GM12878 (cell line): ENCODE results near the gene GBX1. TPM values are rescaled to one million over a fixed set of nuclear protein-coding genes. Genes with fewer than 3 reads are reported as not detected.

Experiments
- ATAC-seq: fragments of 200-7000 bp; cut with Tn5 transposase; 3 replicates; pipeline ENCODE4 v1.9.1; 2020; ENCODE audit warnings: mild to moderate bottlenecking, moderate library complexity
- BruUV-seq: library from RNA; stranded (reverse); fragments of 400-500 nt; replicated peaks from 2 replicates; lab custom pipeline; 2021; lab: Mats Ljungman, UMichigan
- CTCF ChIA-PET: fragments of 300-600 bp; sonication (Branson Sonifier 250); formaldehyde crosslinking; extraction: SDS; loops from one replicate; lab custom pipeline; 2021; ENCODE audit warnings: inconsistent platforms; lab: Yijun Ruan, JAX
- POLR2A ChIA-PET: fragments of 350-600 bp; formaldehyde crosslinking; extraction: SDS; loops from one replicate; lab custom pipeline; 2021; ENCODE audit warnings: inconsistent platforms; lab: Charles Lee
- RAD21 ChIA-PET: fragments of 300-600 bp; sonication (Branson Sonifier 250); formaldehyde crosslinking; loops from one replicate; lab custom pipeline; 2023; ENCODE audit warnings: antibody characterized with exemption; ENCODE audit not compliant: unreplicated experiment; lab: Charles Lee
- SMC1A ChIA-PET: fragments of 300-600 bp; sonication (Branson Sonifier 250); formaldehyde crosslinking; loops from one replicate; lab custom pipeline; 2023; ENCODE audit not compliant: unreplicated experiment, uncharacterized antibody; lab: Charles Lee
- DNase-seq: peaks from one replicate; pipeline ENCODE4 v3.0.0-alpha.2; 2011; ENCODE audit warnings: low read depth, low spot score
- FAIRE-seq: peaks from 3 replicates; lab custom pipeline; 2011; peaks lifted over from hg19 to GRCh38; lab: Jason Lieb, UNC
- H2AFZ ChIP-seq: 2 replicates; pipeline ENCODE4 v1.6.0; 2011; ENCODE audit warnings: low read depth, low read length, control low read depth; ENCODE audit not compliant: control insufficient read depth
- H3K27ac ChIP-seq: 2 replicates; pipeline ENCODE4 v1.5.1; 2011; ENCODE audit warnings: control low read depth; ENCODE audit not compliant: control insufficient read depth, insufficient read depth
- H3K27me3 ChIP-seq, 2 experiments: replicated peaks in 1 of 2; 2 replicates each; pipeline versions ENCODE4 v1.6.0 to v1.6.1; 2011; ENCODE audit warnings: low read length in 1 of 2; ENCODE audit not compliant: control insufficient read depth in 2 of 2, insufficient read depth in 2 of 2
- H3K36me3 ChIP-seq, 2 experiments: 2 replicates each; pipeline ENCODE4 v1.5.1; 2011; ENCODE audit warnings: low read length in 1 of 2; ENCODE audit not compliant: control insufficient read depth in 2 of 2, insufficient read depth in 2 of 2
- H3K4me1 ChIP-seq: 2 replicates; pipeline ENCODE4 v1.6.1; 2011; ENCODE audit warnings: mild to moderate bottlenecking, low read length, moderate library complexity, mixed read lengths; ENCODE audit not compliant: control insufficient read depth, insufficient read depth
- H3K4me2 ChIP-seq: 2 replicates; pipeline ENCODE4 v1.6.0; 2011; ENCODE audit warnings: control low read depth; ENCODE audit not compliant: control insufficient read depth, insufficient read depth
- H3K4me3 ChIP-seq: fragments of 200-600 bp; sonication (generic); 2 replicates; pipeline ENCODE4 v1.5.1; 2016
- H3K79me2 ChIP-seq: 2 replicates; pipeline ENCODE4 v1.6.0; 2011; ENCODE audit warnings: low read length; ENCODE audit not compliant: control insufficient read depth, insufficient read depth
- H3K9ac ChIP-seq: 2 replicates; pipeline ENCODE4 v1.8.0; 2011; ENCODE audit warnings: low read length, control low read depth, mixed read lengths; ENCODE audit not compliant: control insufficient read depth, insufficient read depth
- H3K9me3 ChIP-seq: replicated peaks from 3 replicates; pipeline ENCODE4 v1.5.1; 2011; ENCODE audit warnings: mild to moderate bottlenecking, low read length; ENCODE audit not compliant: control insufficient read depth, insufficient read depth
- H4K20me1 ChIP-seq: 2 replicates; pipeline ENCODE4 v1.6.0; 2011; ENCODE audit not compliant: control insufficient read depth, insufficient read depth
- CEBPZ ChIP-seq: fragments of 150-350 bp; IDR thresholded peaks from 2 replicates; pipeline ENCODE4 v1.6.1; 2016; ENCODE audit warnings: low read depth, low read length
- CTCF ChIP-seq, 3 experiments: IDR thresholded peaks in 2 of 3; conservative IDR thresholded peaks in 1 of 3; 2 replicates each; pipeline ENCODE4 v1.5.1; 2011; ENCODE audit warnings: low read depth in 3 of 3, low read length in 3 of 3, mild to moderate bottlenecking in 3 of 3, control low read depth in 2 of 3, moderate library complexity in 2 of 3, inconsistent platforms in 1 of 3, mixed read lengths in 1 of 3; ENCODE audit not compliant: control insufficient read depth in 2 of 3, insufficient read depth in 1 of 3; ENCODE audit errors: extremely low read depth in 1 of 3
- EGR1 ChIP-seq, 2 experiments: IDR thresholded peaks; 1 replicate in 1 of 2; 2 replicates in 1 of 2; pipeline ENCODE4 v1.6.1; 2011 to 2012; ENCODE audit warnings: low read depth in 2 of 2, low read length in 2 of 2, borderline replicate concordance in 1 of 2, mild to moderate bottlenecking in 1 of 2, moderate library complexity in 1 of 2
- IRF5 ChIP-seq: fragments of 450-650 bp; IDR thresholded peaks from 2 replicates; pipeline ENCODE4 v1.6.1; 2017; ENCODE audit warnings: borderline replicate concordance
- KDM1A ChIP-seq: fragments of 200-600 bp; sonication (generic); IDR thresholded peaks from 2 replicates; pipeline ENCODE4 v1.6.1; 2016; ENCODE audit warnings: borderline replicate concordance
- MEF2A ChIP-seq: IDR thresholded peaks from 2 replicates; pipeline ENCODE4 v1.6.1; 2011; ENCODE audit warnings: low read depth, mild to moderate bottlenecking, low read length, moderate library complexity; ENCODE audit not compliant: insufficient read depth
- NBN ChIP-seq: fragments of 450-650 bp; IDR thresholded peaks from 2 replicates; pipeline ENCODE4 v1.6.1; 2016
- POU2F2 ChIP-seq: IDR thresholded peaks from 3 replicates; pipeline ENCODE4 v1.6.1; 2011; ENCODE audit warnings: low read depth, mild to moderate bottlenecking, low read length, borderline replicate concordance
- RFX5 ChIP-seq: IDR thresholded peaks from 2 replicates; pipeline ENCODE4 v1.6.1; 2011; ENCODE audit warnings: low read depth, low read length, improper control_type of control experiment
- RUNX3 ChIP-seq: IDR thresholded peaks from 2 replicates; pipeline ENCODE4 v1.6.1; 2012; ENCODE audit warnings: low read length, inconsistent platforms
- SREBF1 ChIP-seq: IDR thresholded peaks from 2 replicates; pipeline ENCODE4 v1.6.1; 2012; ENCODE audit warnings: mild to moderate bottlenecking, low read length
- TCF7 ChIP-seq: IDR thresholded peaks from 2 replicates; pipeline ENCODE4 v1.6.1; 2014; ENCODE audit warnings: antibody characterized with exemption, borderline replicate concordance
- WGBS: methylation state at CpG from one replicate; pipeline ENCODE4 v1.1.6; 2016; ENCODE audit warnings: low lambda C conversion rate; ENCODE audit not compliant: insufficient replicate concordance, insufficient coverage; ENCODE audit errors: missing lambda C conversion rate; 5-methylcytosine and 5-hydroxymethylcytosine counted together
- in situ Hi-C: fragments of 300-500 bp; cut with MboI; formaldehyde crosslinking; loops from 9 replicates; pipeline ENCODE4 v1.14.3; 2018; ENCODE audit warnings: mixed read lengths
- intact Hi-C: fragments of 100-400 bp; cut with micrococcal nuclease; formaldehyde crosslinking; loops from one replicate; pipeline ENCODE4 v1.14.2; 2022; ENCODE audit not compliant: unreplicated experiment
- polyA plus RNA-seq, 11 experiments: library from polyadenylated mRNA; depleted of rRNA in 4 of 11; unstranded in 6 of 11; stranded (reverse) in 5 of 11; fragments of >200 nt; fragmentation: Nextera tagmentation in 4 of 11; fragmentation: Illumina TruSeq in 1 of 11; extraction: Ambion mirVana in 4 of 11; extraction: Trizol in 1 of 11; gene quantifications; 1 replicate in 1 of 11; 2 replicates in 10 of 11; pipeline versions ENCODE4 v1.2.1 to v1.2.3, GENCODE V29; 2011 to 2016; ENCODE audit warnings: inconsistent platforms in 2 of 11, missing spikeins in 2 of 11, low read depth in 1 of 11
- total RNA-seq, 4 experiments: library from RNA; depleted of rRNA in 3 of 4; stranded (reverse); fragments of >200 nt in 3 of 4; fragmentation: Illumina TruSeq in 1 of 4; extraction: Trizol in 1 of 4; gene quantifications; 2 replicates each; pipeline versions ENCODE4 v1.2.1 to v1.2.3, GENCODE V29; 2013 to 2021

GBX1 gene
- total and polyA plus RNA-seq, 10 of the 15 experiments (the other 5 are each of a cell fraction or from before 2014, with no cell fraction given): not detected

- Histone ChIP-seq H2AFZ (no peak overlapping the region), H3K36me3 (no peaks in the 10 kb centered on the region), H3K9ac (no peak overlapping the region), H3K9me3 (no peaks in the 10 kb centered on the region), H3K79me2 (no peaks in the 10 kb centered on the region), H3K27ac (no peak overlapping the region), H3K4me3 (no peak overlapping the region), H3K4me1 (no peaks in the 10 kb centered on the region), H4K20me1 (no peaks in the 10 kb centered on the region), H3K27me3 (peaks cover 1 to 2% of the 10 kb centered on the region in 2 experiments; a peak in 3 of 4 replicates), H3K4me2 (no peak overlapping the region)
- ATAC-seq (peak; percentile 64), FAIRE-seq (no peak), DNase-seq (no peak)
- WGBS: 8% methylated on average over 6 of the region's 6 CpGs
- intact Hi-C loops: no loop called here
- in situ Hi-C loops: no loop called here
- ChIA-PET POLR2A (no interaction called here), SMC1A (no interaction called here), RAD21 (no interaction called here), CTCF (no interaction called here)
- BruUV-seq: no TSS peak
- TF ChIP-seq POU2F2 (no peak), CTCF (IDR thresholded peaks at IDR 0.05 in 2 of 3, conservative IDR thresholded peaks at IDR 0.05 in 1 of 3; ENCODE audit: control insufficient read depth in 2 of 3, extremely low read depth in 1 of 3, insufficient read depth in 1 of 3, low read depth in 3 of 3, low read length in 3 of 3) (no peak), CEBPZ (no peak), IRF5 (no peak), RFX5 (no peak), TCF7 (no peak), NBN (no peak), MEF2A (no peak), SREBF1 (no peak), EGR1 (IDR thresholded peaks at IDR 0.05; ENCODE audit: borderline replicate concordance in 1 of 2, low read depth in 2 of 2, low read length in 2 of 2) (no peak), KDM1A (no peak), RUNX3 (no peak)
Observed at GRCh38 chr7:151205730-151206129, 38.2 kb upstream of the GBX1 start.
